DND-41 (cell line): ENCODE results near the gene FAM72B.
"Not testable (repeated sequence)": the region's sequence is repeated elsewhere in the genome, so short reads cannot be mapped to it uniquely, and the experiment has no call there.

Experiments
- ATAC-seq: fragments of 200-7000 bp; cut with Tn5 transposase; 3 replicates; pipeline ENCODE4 v1.9.1; 2021; ENCODE audit warnings: low read depth; ENCODE audit not compliant: insufficient read depth
- DNase-seq: peaks from one replicate; pipeline ENCODE4 v3.0.0-alpha.2; 2020
- H2AFZ ChIP-seq: 2 replicates; pipeline ENCODE4 v1.6.0; 2012; ENCODE audit warnings: low read depth, low read length
- H3K27ac ChIP-seq: 2 replicates; pipeline ENCODE4 v1.5.1; 2012; ENCODE audit warnings: low read length, inconsistent platforms
- H3K27me3 ChIP-seq: fragments of 200-600 bp; sonication (generic); 2 replicates; pipeline ENCODE4 v1.6.0; 2012; ENCODE audit warnings: low read length, mild to moderate bottlenecking, inconsistent platforms; ENCODE audit not compliant: insufficient read depth, poor library complexity
- H3K36me3 ChIP-seq: 2 replicates; pipeline ENCODE4 v1.5.1; 2012; ENCODE audit warnings: low read length, inconsistent platforms; ENCODE audit not compliant: insufficient read depth
- H3K4me1 ChIP-seq: 2 replicates; pipeline ENCODE4 v1.5.1; 2012; ENCODE audit warnings: mild to moderate bottlenecking, low read length; ENCODE audit not compliant: insufficient read depth
- H3K4me2 ChIP-seq: 2 replicates; pipeline ENCODE4 v1.6.0; 2012; ENCODE audit warnings: mild to moderate bottlenecking, moderate library complexity, low read length, inconsistent platforms; ENCODE audit not compliant: insufficient read depth
- H3K4me3 ChIP-seq, 2 experiments: fragments of 200-600 bp in 1 of 2; shearing (Covaris generic) in 1 of 2; 2 replicates each; pipeline ENCODE4 v1.5.1; 2012 to 2016; ENCODE audit warnings: inconsistent platforms in 2 of 2, low read length in 2 of 2, mild to moderate bottlenecking in 2 of 2, low read depth in 1 of 2, moderate library complexity in 1 of 2
- H3K79me2 ChIP-seq: 2 replicates; pipeline ENCODE4 v1.6.0; 2012; ENCODE audit warnings: low read length, inconsistent platforms; ENCODE audit not compliant: insufficient read depth
- H3K9ac ChIP-seq: 2 replicates; pipeline ENCODE4 v1.6.0; 2012; ENCODE audit warnings: low read depth, mild to moderate bottlenecking, inconsistent platforms, low read length, moderate library complexity
- H3K9me3 ChIP-seq: 2 replicates; pipeline ENCODE4 v1.5.1; 2012; ENCODE audit warnings: low read length, moderate library complexity, mild to moderate bottlenecking, inconsistent platforms; ENCODE audit not compliant: insufficient read depth, severe bottlenecking
- H4K20me1 ChIP-seq: 2 replicates; pipeline ENCODE4 v1.6.0; 2012; ENCODE audit warnings: low read length; ENCODE audit not compliant: insufficient read depth

Gene FAM72B

DNA sequence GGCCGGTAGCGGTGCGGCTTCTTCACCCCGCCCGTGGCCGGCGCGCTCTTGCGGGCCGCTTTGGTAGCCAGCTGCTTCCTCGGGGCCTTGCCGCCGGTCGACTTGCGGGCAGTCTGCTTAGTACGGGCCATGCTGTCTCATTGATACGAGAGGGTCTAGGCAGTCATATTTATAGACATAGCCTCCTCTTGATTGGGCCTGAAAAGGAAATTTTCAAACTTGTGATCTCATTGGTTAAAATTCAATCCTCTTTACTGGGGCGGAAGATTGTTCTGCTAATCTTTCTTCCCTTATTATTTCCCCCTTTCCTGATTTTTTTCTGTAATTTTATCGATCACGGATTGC lies 65.7 kb downstream of the FAM72B start:
- H3K9me3 ChIP-seq, H3K4me2 ChIP-seq, H3K79me2 ChIP-seq, H2AFZ ChIP-seq, H4K20me1 ChIP-seq, H3K4me1 ChIP-seq, H3K27ac ChIP-seq, DNase-seq, H3K9ac ChIP-seq, H3K4me3 ChIP-seq, H3K36me3 ChIP-seq, H3K27me3 ChIP-seq: not testable (repeated sequence)
- 0 out of 3 replicates have a peak, but pooled peaks have one; percentile 41 for ATAC-seq
